ENCODE results near the gene TMEM132E.

The TMEM132E gene

GRCh38 chr17:34610039-34610438, 30.7 kb downstream of the TMEM132E start:
- Histone ChIP-seq H4K20me1 (ENCODE audit: low read depth, low read length) (no peaks in the 10 kb centered on the region), H3K36me3 (ENCODE audit: low read length) (no peaks in the 10 kb centered on the region), H3K4me2 (ENCODE audit: low read depth, low read length, poor library complexity, severe bottlenecking) (no peak overlapping the region), H3K27ac (ENCODE audit: low read depth, low read length) (no peak overlapping the region), H3K4me3 (ENCODE audit: insufficient read depth, low read length, poor library complexity, severe bottlenecking) (no peak overlapping the region), H3K9me2 (replicated peaks; ENCODE audit: insufficient read depth, low read length) (no peaks in the 10 kb centered on the region), H3K9me3 (ENCODE audit: insufficient read depth, low read length) (no peaks in the 10 kb centered on the region), H3K9ac (ENCODE audit: low read length) (no peak overlapping the region), H2AFZ (ENCODE audit: low read depth, low read length, severe bottlenecking) (no peak overlapping the region), H3F3A (ENCODE audit: insufficient read depth) (no peaks in the 10 kb centered on the region), H3K27me3 (ENCODE audit: low read length) (no peaks in the 10 kb centered on the region), H3K79me2 (ENCODE audit: insufficient read depth, low read length) (no peaks in the 10 kb centered on the region)
- TF ChIP-seq, protein P1, sequence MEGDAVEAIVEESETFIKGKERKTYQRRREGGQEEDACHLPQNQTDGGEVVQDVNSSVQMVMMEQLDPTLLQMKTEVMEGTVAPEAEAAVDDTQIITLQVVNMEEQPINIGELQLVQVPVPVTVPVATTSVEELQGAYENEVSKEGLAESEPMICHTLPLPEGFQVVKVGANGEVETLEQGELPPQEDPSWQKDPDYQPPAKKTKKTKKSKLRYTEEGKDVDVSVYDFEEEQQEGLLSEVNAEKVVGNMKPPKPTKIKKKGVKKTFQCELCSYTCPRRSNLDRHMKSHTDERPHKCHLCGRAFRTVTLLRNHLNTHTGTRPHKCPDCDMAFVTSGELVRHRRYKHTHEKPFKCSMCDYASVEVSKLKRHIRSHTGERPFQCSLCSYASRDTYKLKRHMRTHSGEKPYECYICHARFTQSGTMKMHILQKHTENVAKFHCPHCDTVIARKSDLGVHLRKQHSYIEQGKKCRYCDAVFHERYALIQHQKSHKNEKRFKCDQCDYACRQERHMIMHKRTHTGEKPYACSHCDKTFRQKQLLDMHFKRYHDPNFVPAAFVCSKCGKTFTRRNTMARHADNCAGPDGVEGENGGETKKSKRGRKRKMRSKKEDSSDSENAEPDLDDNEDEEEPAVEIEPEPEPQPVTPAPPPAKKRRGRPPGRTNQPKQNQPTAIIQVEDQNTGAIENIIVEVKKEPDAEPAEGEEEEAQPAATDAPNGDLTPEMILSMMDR (IDR thresholded peaks at IDR 0.05; ENCODE audit: insufficient read depth, low read length, poor library complexity, severe bottlenecking): no peak
- TF ChIP-seq EZH2phosphoT487 (conservative IDR thresholded peaks at IDR 0.05; ENCODE audit: low read length): no peak

- Histone ChIP-seq H3K27ac (ENCODE audit: low read depth, low read length) (no peak overlapping the region), H4K20me1 (ENCODE audit: low read depth, low read length) (no peaks in the 10 kb centered on the region), H3K9me2 (replicated peaks; ENCODE audit: insufficient read depth, low read length) (no peaks in the 10 kb centered on the region), H3K4me2 (ENCODE audit: low read depth, low read length, poor library complexity, severe bottlenecking) (no peak overlapping the region), H3K9ac (ENCODE audit: low read length) (no peak overlapping the region), H3K36me3 (ENCODE audit: low read length) (no peaks in the 10 kb centered on the region), H3F3A (ENCODE audit: insufficient read depth) (no peaks in the 10 kb centered on the region), H3K4me3 (ENCODE audit: insufficient read depth, low read length, poor library complexity, severe bottlenecking) (no peak overlapping the region), H2AFZ (ENCODE audit: low read depth, low read length, severe bottlenecking) (no peak overlapping the region), H3K27me3 (ENCODE audit: low read length) (no peaks in the 10 kb centered on the region), H3K9me3 (ENCODE audit: insufficient read depth, low read length) (no peaks in the 10 kb centered on the region), H3K79me2 (ENCODE audit: insufficient read depth, low read length) (no peaks in the 10 kb centered on the region)
- TF ChIP-seq EZH2phosphoT487 (conservative IDR thresholded peaks at IDR 0.05; ENCODE audit: low read length): no peak
- TF ChIP-seq, protein P1 (IDR thresholded peaks at IDR 0.05; ENCODE audit: insufficient read depth, low read length, poor library complexity, severe bottlenecking): no peak
These were observed 31.1 kb downstream of the TMEM132E start for GRCh38 chr17:34610506-34610905.

DNA sequence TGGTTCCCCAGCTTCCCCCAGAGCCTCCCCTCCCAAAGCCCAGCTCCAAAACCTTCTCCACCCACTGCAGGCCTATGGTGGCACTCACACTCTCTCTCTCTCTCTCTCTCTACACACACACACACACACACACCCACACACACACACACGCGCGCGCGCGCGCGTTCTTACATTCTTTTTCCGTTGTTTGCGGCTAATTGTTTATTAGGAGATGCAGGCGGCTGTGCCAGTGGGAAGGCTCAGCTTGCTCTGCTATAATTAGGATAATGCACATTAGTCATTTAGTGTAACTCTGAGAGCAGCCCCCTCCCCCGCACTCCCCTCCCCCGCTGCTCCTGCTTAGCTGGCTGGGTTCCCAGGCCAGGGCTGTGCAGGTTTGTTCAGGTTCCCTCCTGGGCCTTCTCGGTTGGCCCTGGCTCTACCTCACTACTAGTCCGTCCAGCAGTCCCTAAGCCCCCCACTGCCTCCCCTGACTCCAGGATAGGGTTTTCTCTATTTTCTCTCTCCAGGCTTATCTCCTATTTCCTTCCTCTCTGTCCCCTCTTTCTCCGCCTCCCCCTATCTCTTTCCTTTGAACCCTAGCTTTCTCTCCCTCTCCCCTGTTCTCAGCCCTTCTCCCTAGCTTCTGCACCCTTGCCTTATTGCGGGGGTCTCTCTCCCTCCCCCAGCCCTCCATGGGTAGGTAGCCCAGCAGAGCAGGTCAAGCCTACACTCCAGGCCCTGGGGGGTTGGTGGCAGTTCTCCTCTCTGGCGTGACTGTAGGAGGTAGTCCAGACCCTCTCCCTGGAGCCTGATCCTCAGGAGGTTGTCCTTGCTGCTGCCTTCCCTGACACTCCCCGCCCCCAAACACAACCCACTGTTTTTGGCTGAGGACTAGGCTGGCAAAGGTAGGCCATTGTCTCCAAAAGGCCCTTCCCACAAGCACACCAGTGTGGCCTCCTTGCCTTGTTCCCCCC, 34.0 kb downstream of the TMEM132E start:
- Histone ChIP-seq H3K27me3 (ENCODE audit: low read length) (no peaks in the 10 kb centered on the region), H3K79me2 (ENCODE audit: insufficient read depth, low read length) (no peaks in the 10 kb centered on the region), H3K27ac (ENCODE audit: low read depth, low read length) (no peak overlapping the region), H3K36me3 (ENCODE audit: low read length) (no peaks in the 10 kb centered on the region), H3K4me2 (ENCODE audit: low read depth, low read length, poor library complexity, severe bottlenecking) (no peak overlapping the region), H3F3A (ENCODE audit: insufficient read depth) (no peaks in the 10 kb centered on the region), H3K9me2 (replicated peaks; ENCODE audit: insufficient read depth, low read length) (no peaks in the 10 kb centered on the region), H4K20me1 (ENCODE audit: low read depth, low read length) (no peaks in the 10 kb centered on the region), H3K4me3 (ENCODE audit: insufficient read depth, low read length, poor library complexity, severe bottlenecking) (no peak overlapping the region), H3K9me3 (ENCODE audit: insufficient read depth, low read length) (no peaks in the 10 kb centered on the region), H3K9ac (ENCODE audit: low read length) (no peak overlapping the region), H2AFZ (ENCODE audit: low read depth, low read length, severe bottlenecking) (no peak overlapping the region)
- TF ChIP-seq, protein P1 (IDR thresholded peaks at IDR 0.05; ENCODE audit: insufficient read depth, low read length, poor library complexity, severe bottlenecking): no peak
- no peak for TF ChIP-seq EZH2phosphoT487 (conservative IDR thresholded peaks at IDR 0.05; ENCODE audit: low read length)
